HL-60 (cell line): ENCODE results near the gene PKP3.

Source experiments
- DNase-seq, 2 experiments: peaks; one replicate each; pipeline ENCODE4 v3.0.0-alpha.2; 2010 to 2020; ENCODE audit warnings: low read depth in 1 of 2, low spot score in 1 of 2
- H3K27ac ChIP-seq: fragments of 250-450 bp; sonication (Bioruptor Pico); replicated peaks from 2 replicates; pipeline ENCODE4 v1.5.1; 2020; ENCODE audit warnings: mild to moderate bottlenecking, moderate library complexity
- H3K27me3 ChIP-seq: fragments of 250-450 bp; sonication (Bioruptor Pico); 2 replicates; pipeline ENCODE4 v1.5.1; 2021; ENCODE audit warnings: mild to moderate bottlenecking, moderate library complexity; ENCODE audit not compliant: insufficient read depth, poor library complexity, severe bottlenecking
- H3K4me3 ChIP-seq: replicated peaks from 2 replicates; pipeline ENCODE4 v1.5.1; 2011; ENCODE audit warnings: mild to moderate bottlenecking, control low read depth, low read length; ENCODE audit not compliant: insufficient read depth
- CTCF ChIP-seq: IDR thresholded peaks from one replicate; pipeline ENCODE4 v1.5.1; 2011; ENCODE audit warnings: low read length, control low read depth, inconsistent platforms; ENCODE audit not compliant: insufficient read depth
- GABPA ChIP-seq: IDR thresholded peaks from 2 replicates; pipeline ENCODE4 v1.6.1; 2012; ENCODE audit warnings: low read depth
- POLR2AphosphoS5 ChIP-seq: IDR thresholded peaks from 2 replicates; pipeline ENCODE4 v1.6.1; 2012; ENCODE audit warnings: low read depth
- REST ChIP-seq: IDR thresholded peaks from 2 replicates; pipeline ENCODE4 v1.6.1; 2012; ENCODE audit warnings: low read depth; ENCODE audit not compliant: insufficient replicate concordance
- SPI1 ChIP-seq: IDR thresholded peaks from 2 replicates; pipeline ENCODE4 v1.6.1; 2012; ENCODE audit warnings: low read depth, mild to moderate bottlenecking, borderline replicate concordance

The PKP3 gene

GRCh38 chr11:440065-441042, 46.3 kb downstream of the PKP3 start:
- Histone ChIP-seq H3K27ac (no peak overlapping the region), H3K27me3 (no peaks in the 10 kb centered on the region), H3K4me3 (no peak overlapping the region)
- TF ChIP-seq CTCF: no peak
- TF ChIP-seq SPI1: no peak
- no peak for TF ChIP-seq GABPA
- no peak for TF ChIP-seq REST
- TF ChIP-seq POLR2AphosphoS5: no peak
- no peak for DNase-seq

- H3K27me3 ChIP-seq: no peaks in the 10 kb centered on the region
- H3K27ac ChIP-seq: no peak overlapping the region
- no peak for DNase-seq
- TF ChIP-seq POLR2AphosphoS5 (no peak), CTCF (no peak), GABPA (no peak), SPI1 (no peak), REST (no peak)
- no peak overlapping the region for H3K4me3 ChIP-seq
Observed at GRCh38 chr11:441043-441417, 47.0 kb downstream of the PKP3 start.

- no peak within 1 kb of the TSS for H3K27ac ChIP-seq
- no peaks in the 10 kb centered on the region for H3K27me3 ChIP-seq
- DNase-seq: peak in 1 of 2 experiments; percentile 25
- H3K4me3 ChIP-seq: no peak within 1 kb of the TSS
- TF ChIP-seq REST: no peak
Observed at GRCh38 chr11:441418-442274, 47.6 kb downstream of the PKP3 start, which contains the start of gene ANO9. ANO9 (minus strand) TSS chr11:442011; CDS start chr11:441926, 85 bp downstream.
